NCI-H526 treated with DMSO at 0.1 percent for 48 hours (cell line): ENCODE measurements around the gene SETMAR.
"Not testable (repeated sequence)": the region's sequence is repeated elsewhere in the genome, so short reads cannot be mapped to it uniquely, and the experiment has no call there.

Experiments
- DNase-seq: peaks from one replicate; lab custom pipeline; 2025; lab: John Stamatoyannopoulos, UW

Gene SETMAR

DNA sequence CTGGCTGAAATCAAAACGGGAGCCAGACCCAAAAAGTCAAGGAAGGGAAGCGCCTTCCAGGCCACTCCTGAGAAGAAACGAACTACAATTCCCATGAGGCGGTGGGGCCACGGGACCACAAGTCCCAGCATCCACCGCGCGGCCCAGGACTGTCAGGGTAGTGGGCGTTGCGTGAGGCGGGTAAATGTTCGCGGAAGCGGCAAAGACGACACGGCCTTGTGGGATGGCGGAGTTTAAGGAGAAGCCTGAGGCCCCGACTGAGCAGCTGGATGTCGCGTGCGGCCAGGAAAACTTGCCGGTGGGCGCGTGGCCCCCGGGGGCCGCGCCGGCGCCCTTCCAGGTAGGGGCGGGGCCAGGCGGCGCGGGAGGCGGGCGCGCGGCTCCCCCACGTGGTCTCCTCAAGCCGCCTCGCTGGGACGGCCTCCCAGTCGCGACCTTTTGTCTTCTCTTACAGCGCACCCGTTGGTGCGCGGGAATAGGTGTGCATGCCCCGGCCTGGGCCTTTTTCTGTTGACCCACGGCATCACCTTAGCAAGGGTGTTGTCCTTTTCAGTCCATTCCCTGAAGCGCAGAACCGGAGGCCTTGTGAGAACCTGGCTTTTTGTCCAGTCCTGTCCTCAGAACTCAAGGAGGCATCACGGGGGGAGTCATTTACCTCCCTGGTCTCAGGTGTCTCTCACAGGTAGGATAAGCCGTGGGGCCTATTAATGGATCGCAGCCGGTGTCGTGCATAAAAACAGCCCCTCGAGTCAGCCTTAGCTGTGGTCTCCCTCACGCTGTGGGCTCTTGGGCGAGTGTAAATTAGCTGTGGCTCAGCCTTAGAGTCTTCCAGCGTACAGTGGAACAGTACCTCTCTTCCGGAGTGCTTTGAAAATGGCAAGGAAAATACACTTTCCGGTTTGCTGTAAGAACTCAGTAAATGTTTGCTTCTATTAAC, at the start of gene SETMAR:
Gene SETMAR, plus strand, starts transcription at position 183 of the 937 bp plus-strand sequence. Its CDS starts 2 bp downstream, at position 185.
- DNase-seq: peak; percentile 81

DNA sequence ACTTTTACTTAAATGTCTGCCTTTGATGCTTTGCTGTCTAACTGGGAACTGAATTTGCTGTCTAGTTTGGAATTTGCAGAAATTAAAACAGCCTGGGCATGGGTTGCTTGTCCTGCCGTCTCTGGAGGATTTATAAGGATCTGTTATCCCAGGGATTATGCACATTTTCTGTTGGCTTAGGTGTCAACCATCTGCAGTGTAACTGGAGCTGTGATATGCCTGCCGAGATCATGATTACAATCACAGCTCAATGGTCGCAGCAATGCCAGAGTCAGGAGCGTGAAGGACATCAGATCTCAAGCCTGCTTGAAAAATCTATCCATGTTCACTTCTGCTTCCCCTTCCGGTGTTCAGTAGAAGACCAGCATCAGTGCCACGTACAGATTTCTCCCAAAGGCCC, 41.8 kb upstream of the SETMAR start:
- no peak for DNase-seq

GRCh38 chr3:4264040-4264439, 39.1 kb upstream of the SETMAR start:
- no peak for DNase-seq

GRCh38 chr3:4270720-4271119, 32.4 kb upstream of the SETMAR start:
- DNase-seq: no peak

GRCh38 chr3:4271834-4272233, 31.3 kb upstream of the SETMAR start:
- no peak for DNase-seq

DNA sequence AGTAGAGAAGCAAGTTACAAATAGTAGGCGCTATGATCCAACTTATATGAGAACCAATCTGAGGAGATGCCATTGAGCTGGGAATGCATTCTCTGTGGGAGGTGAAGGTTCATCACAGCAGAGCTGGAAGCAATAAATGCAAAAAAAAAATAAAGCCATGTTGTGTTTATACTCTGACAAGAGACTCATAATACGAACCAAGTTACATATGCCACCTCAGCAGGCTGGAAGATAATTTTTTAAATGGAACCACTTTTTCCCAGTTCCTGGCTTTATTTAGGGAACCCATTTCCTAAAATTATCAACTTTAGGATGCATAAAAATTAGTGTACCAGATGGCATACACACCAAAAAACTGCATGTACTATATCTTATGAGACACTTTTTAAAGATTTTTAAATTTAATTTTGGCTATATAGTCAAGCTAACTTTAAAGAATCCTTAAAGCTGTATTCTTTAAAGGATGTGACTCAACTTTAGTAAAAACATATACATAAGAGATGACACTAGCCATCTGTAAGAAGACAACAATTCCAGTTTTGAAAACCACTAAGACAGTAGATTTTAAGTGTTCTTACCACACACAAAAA, 23.6 kb upstream of the SETMAR start:
- no peak for DNase-seq

GRCh38 chr3:4281991-4282390, 21.2 kb upstream of the SETMAR start:
- DNase-seq: no peak

GRCh38 chr3:4284865-4285264, 18.3 kb upstream of the SETMAR start:
- no peak for DNase-seq

DNA sequence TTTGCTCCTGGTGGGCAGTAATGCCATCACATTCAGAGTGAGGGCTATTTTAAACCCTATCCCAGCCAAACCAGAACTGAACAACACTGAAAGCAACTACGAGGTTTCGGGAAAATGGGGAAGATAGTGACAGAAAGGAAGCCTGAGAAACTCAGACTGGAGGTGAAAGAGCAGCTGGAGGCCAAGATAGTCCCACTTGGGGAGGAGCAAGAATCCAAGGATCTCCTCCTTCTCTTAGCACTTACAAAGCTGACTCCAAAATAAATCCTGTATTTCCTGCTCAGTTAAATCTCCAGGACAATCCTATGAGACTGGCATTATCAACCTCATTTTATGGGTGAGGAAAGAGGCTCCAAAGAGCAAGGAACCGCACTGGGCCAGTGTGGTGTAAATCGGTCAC, 14.1 kb upstream of the SETMAR start:
- DNase-seq: no peak

GRCh38 chr3:4290272-4290893, 12.8 kb upstream of the SETMAR start:
- no peak for DNase-seq

- DNase-seq: no peak
Measured at GRCh38 chr3:4292301-4292700, 10.9 kb upstream of the SETMAR start.

DNA sequence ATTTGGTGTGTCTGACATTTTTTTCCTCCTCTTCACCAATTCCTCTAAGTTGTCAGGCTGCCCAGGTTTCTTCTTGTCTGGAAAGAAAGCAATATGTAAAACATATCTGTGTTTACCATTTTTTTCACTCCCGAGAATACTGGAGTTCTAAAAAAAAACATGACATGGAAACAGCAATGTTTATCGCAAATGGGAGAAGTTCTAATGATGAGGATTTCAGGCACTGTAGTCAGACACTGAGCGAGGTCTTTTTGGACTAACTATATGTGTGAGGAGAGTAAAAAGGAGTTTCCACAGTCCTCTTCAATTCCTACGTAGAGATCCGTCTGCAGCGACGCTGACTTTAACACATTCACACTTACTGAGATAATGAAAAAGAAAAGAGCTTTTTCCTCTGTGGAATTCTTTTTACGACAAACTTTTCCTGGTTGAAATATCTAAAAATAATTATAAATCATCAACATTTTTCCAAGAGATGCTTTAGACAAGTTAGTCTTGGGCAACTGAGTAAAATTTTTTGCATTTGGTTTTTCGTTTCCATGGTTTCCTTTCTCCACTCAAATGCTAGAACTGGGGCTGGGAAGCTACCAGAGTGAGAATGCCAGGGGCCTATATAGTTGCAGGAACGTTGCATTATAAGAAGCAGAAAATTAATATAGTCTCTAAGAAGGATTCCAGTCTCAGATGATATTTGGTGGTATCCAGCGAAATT, 8.4 kb upstream of the SETMAR start:
- DNase-seq: peak; percentile 73

- DNase-seq: not testable (repeated sequence)
Measured at GRCh38 chr3:4296454-4296853, 6.7 kb upstream of the SETMAR start.

DNA sequence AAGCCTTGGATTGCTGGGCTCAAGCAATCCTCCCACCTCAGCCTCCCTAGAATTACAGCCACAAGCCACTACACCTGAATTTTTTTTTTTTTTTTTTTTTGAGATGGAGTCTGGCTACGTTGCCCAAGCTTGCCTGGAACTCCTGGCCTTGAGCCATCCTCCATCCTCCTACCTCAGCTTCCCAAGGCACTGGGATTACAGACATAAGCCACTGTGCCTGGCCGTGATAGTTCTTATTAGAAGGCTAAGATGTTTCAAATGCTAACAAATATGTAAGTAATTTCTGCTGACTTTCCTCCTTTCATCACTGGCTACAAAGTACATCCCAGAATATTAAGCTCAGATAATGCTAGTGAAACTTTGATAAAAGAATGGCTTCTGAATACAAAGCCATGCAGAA, 5.7 kb upstream of the SETMAR start:
- no peak for DNase-seq

- no peak for DNase-seq
Measured at GRCh38 chr3:4302747-4303146, 422 bp upstream of the SETMAR start.

GRCh38 chr3:4305210-4305609, 2.0 kb downstream of the SETMAR start:
- DNase-seq: not testable (repeated sequence)

GRCh38 chr3:4306091-4306490, 2.9 kb downstream of the SETMAR start:
- no peak for DNase-seq

DNA sequence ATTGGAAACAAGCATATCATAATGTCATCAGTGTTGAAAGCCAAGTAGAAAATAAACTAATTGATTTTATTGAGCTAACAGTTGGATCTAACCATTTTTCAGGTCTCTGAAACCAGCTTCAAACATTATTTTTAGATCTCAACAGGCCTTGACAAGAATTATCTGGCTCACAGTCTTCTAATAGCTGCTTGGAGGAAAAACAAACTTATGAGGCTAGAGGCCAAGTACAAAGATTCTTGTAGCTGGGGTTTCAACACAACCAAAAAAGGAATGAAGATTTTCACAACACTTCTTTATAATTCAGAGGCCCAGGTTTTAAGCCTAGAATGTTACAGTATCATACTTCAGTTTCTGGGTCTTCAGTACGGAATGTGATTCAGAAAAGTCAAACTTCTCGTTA, 3.7 kb downstream of the SETMAR start:
- no peak for DNase-seq

- DNase-seq: no peak
Measured at GRCh38 chr3:4309491-4310128, 6.4 kb downstream of the SETMAR start.

GRCh38 chr3:4310971-4311370, 7.8 kb downstream of the SETMAR start:
- no peak for DNase-seq

DNA sequence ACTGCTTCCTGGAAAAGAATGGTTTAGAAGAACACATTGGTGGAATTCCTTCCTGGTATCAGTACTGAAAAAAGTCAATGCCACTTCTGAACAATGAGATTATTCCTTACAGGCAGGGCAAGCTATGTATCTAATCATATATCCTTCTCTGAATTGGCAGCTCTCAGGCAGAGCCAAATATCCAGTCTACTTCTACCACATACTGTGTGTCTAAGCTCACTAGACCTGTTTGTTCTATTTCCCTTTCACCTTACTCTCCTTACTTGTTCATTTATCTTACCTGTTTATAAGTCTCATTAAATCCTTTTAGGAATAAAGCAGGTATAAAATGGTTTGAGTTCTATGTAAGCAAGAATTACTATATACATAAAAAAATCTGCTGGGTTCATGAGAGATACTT, 8.3 kb downstream of the SETMAR start:
- DNase-seq: no peak
